Smooth muscle cell (in vitro differentiated cells): ENCODE data around the gene DNASE1L1. TPM values are rescaled to one million over a fixed set of nuclear protein-coding genes. Genes with fewer than 3 reads are reported as not detected.

Experiments
- DNase-seq: peaks from one replicate; lab custom pipeline; 2025; ENCODE audit not compliant: unreplicated experiment; lab: John Stamatoyannopoulos, UW
- H2AFZ ChIP-seq: fragments of 200-600 bp; sonication (generic); 2 replicates; pipeline ENCODE4 v1.6.0; 2016; ENCODE audit warnings: antibody characterized with exemption, low read depth, mild to moderate bottlenecking
- H3F3A ChIP-seq: fragments of 200-600 bp; sonication (generic); 2 replicates; pipeline ENCODE4 v1.6.0; 2017; ENCODE audit warnings: antibody characterized with exemption, low read depth
- H3K27ac ChIP-seq: fragments of 200-600 bp; sonication (generic); 2 replicates; pipeline ENCODE4 v1.5.1; 2016; ENCODE audit warnings: low read depth, mild to moderate bottlenecking
- H3K27me3 ChIP-seq: fragments of 200-600 bp; sonication (generic); 2 replicates; pipeline ENCODE4 v1.6.1; 2016; ENCODE audit warnings: low read depth, mild to moderate bottlenecking
- H3K36me3 ChIP-seq: fragments of 200-600 bp; sonication (generic); 2 replicates; pipeline ENCODE4 v1.5.1; 2016; ENCODE audit warnings: low read depth
- H3K4me1 ChIP-seq: fragments of 200-600 bp; sonication (generic); 2 replicates; pipeline ENCODE4 v1.5.1; 2016; ENCODE audit warnings: low read depth
- H3K4me2 ChIP-seq: fragments of 200-600 bp; sonication (generic); 2 replicates; pipeline ENCODE4 v1.6.0; 2016; ENCODE audit warnings: mild to moderate bottlenecking
- H3K4me3 ChIP-seq: fragments of 200-600 bp; sonication (generic); 2 replicates; pipeline ENCODE4 v1.5.1; 2016; ENCODE audit warnings: mild to moderate bottlenecking
- H3K79me2 ChIP-seq: fragments of 200-600 bp; sonication (generic); 2 replicates; pipeline ENCODE4 v1.6.0; 2016; ENCODE audit warnings: low read depth, mild to moderate bottlenecking
- H3K9ac ChIP-seq: fragments of 200-600 bp; sonication (generic); 2 replicates; pipeline ENCODE4 v1.6.0; 2016; ENCODE audit warnings: low read depth
- H3K9me3 ChIP-seq: fragments of 200-600 bp; sonication (generic); replicated peaks from 2 replicates; pipeline ENCODE4 v1.5.1; 2016; ENCODE audit warnings: low read depth
- H4K20me1 ChIP-seq: fragments of 200-600 bp; sonication (generic); 2 replicates; pipeline ENCODE4 v1.6.0; 2016; ENCODE audit warnings: low read depth
- WGBS: methylation state at CpG from one replicate; pipeline ENCODE4 v1.1.7; 2016; ENCODE audit warnings: low lambda C conversion rate; 5-methylcytosine and 5-hydroxymethylcytosine counted together
- polyA plus RNA-seq: library from polyadenylated mRNA; unstranded; fragments of >200 nt; fragmentation: Nextera tagmentation; extraction: Ambion mirVana; gene quantifications from 2 replicates; pipeline ENCODE4 v1.2.1, GENCODE V29; 2016
- total RNA-seq: library from RNA; depleted of rRNA; stranded (reverse); fragments of >200 nt; gene quantifications from 2 replicates; pipeline ENCODE4 v1.2.3, GENCODE V29; 2014
- TF ChIP-seq, protein P1 (sequence below): fragments of 200-600 bp; sonication (generic); IDR thresholded peaks from 2 replicates; pipeline ENCODE4 v1.5.1; 2017; ENCODE audit warnings: borderline replicate concordance, mild to moderate bottlenecking, antibody characterized with exemption; ENCODE audit not compliant: insufficient read depth, poor library complexity, severe bottlenecking

Gene DNASE1L1
- total RNA-seq, result 33.6 and 40.4 TPM in 2 replicates
- 23.0 and 30.0 TPM in 2 replicates for polyA plus RNA-seq

DNA sequence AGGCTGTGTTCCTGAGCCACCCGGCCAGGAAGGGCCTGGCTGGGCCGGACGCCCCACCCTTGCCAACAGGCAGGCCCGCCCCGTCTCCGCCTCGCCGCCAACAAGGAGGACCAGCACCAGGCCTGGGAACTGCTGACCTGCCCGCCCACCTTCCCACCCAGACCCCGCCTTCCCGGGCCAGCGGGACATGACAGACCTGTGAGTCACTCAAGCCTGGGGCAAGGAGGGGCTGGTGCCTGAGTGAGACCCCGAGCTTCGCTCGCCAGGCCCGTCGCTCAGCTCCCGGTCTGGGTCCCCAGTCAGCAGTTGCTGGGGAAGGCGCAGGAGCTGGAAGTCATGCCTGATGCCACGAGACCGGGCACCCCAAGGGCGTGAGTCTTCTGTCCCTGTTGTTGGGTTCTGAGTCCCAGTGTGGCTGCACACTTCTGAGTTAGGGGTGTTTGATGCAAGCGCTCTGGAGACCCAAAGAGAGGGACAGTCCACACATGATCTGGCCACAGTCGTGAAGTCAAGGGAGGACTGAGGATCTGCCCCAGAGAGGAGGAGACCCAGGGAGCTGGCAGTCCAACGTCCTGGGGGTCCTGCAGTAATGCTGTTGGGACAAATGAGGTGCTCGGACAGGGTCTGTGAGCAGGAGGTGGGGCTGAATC, at the start of gene DNASE1L1:
DNASE1L1 (minus strand) TSS at position 33 of the 650 bp plus-strand sequence. CDS start 3,686 bp downstream, outside the sequence.
- Histone ChIP-seq H3F3A (no peaks in the 10 kb centered on the region), H4K20me1 (no peaks in the 10 kb centered on the region), H3K9ac (peak within 1 kb of the TSS; percentile 71), H3K27me3 (no peaks in the 10 kb centered on the region), H3K27ac (peak within 1 kb of the TSS; percentile 77), H3K4me1 (no peaks in the 10 kb centered on the region), H2AFZ (no peak within 1 kb of the TSS), H3K4me2 (peak within 1 kb of the TSS; percentile 88), H3K4me3 (peak within 1 kb of the TSS; percentile 53), H3K9me3 (no peaks in the 10 kb centered on the region), H3K79me2 (peaks cover 11% of the 10 kb centered on the region), H3K36me3 (no peaks in the 10 kb centered on the region)
- WGBS, result 48% methylated on average over 26 of the region's 26 CpGs
- TF ChIP-seq, protein P1, sequence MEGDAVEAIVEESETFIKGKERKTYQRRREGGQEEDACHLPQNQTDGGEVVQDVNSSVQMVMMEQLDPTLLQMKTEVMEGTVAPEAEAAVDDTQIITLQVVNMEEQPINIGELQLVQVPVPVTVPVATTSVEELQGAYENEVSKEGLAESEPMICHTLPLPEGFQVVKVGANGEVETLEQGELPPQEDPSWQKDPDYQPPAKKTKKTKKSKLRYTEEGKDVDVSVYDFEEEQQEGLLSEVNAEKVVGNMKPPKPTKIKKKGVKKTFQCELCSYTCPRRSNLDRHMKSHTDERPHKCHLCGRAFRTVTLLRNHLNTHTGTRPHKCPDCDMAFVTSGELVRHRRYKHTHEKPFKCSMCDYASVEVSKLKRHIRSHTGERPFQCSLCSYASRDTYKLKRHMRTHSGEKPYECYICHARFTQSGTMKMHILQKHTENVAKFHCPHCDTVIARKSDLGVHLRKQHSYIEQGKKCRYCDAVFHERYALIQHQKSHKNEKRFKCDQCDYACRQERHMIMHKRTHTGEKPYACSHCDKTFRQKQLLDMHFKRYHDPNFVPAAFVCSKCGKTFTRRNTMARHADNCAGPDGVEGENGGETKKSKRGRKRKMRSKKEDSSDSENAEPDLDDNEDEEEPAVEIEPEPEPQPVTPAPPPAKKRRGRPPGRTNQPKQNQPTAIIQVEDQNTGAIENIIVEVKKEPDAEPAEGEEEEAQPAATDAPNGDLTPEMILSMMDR, result no peak
- peak; percentile 59 for DNase-seq

GRCh38 chrX:154458116-154458953, 49.3 kb upstream of the DNASE1L1 start, which contains the start of gene PLXNA3:
Gene PLXNA3 (plus strand): TSS chrX:154458281. CDS start chrX:154460184, 1,903 bp downstream.
- TF ChIP-seq, protein P1, result no peak
- H3K79me2 ChIP-seq, result peaks cover 37% of the 10 kb centered on the region
- DNase-seq, result no peak
- H3K27ac ChIP-seq, result no peak within 1 kb of the TSS
- no peaks in the 10 kb centered on the region for H3K36me3 ChIP-seq
- peaks cover 40% of the 10 kb centered on the region for H4K20me1 ChIP-seq
- no peaks in the 10 kb centered on the region for H3K9me3 ChIP-seq
- peak within 1 kb of the TSS; percentile 88 for H3K4me2 ChIP-seq
- H3K9ac ChIP-seq, result peak within 1 kb of the TSS; percentile 60
- peak within 1 kb of the TSS; percentile 64 for H3K4me3 ChIP-seq
- H3K27me3 ChIP-seq, result no peaks in the 10 kb centered on the region
- peaks cover 6% of the 10 kb centered on the region for H3K4me1 ChIP-seq
- no peak within 1 kb of the TSS for H2AFZ ChIP-seq
- no peaks in the 10 kb centered on the region for H3F3A ChIP-seq
- WGBS, result 64% methylated on average over 19 of the region's 88 CpGs

DNA sequence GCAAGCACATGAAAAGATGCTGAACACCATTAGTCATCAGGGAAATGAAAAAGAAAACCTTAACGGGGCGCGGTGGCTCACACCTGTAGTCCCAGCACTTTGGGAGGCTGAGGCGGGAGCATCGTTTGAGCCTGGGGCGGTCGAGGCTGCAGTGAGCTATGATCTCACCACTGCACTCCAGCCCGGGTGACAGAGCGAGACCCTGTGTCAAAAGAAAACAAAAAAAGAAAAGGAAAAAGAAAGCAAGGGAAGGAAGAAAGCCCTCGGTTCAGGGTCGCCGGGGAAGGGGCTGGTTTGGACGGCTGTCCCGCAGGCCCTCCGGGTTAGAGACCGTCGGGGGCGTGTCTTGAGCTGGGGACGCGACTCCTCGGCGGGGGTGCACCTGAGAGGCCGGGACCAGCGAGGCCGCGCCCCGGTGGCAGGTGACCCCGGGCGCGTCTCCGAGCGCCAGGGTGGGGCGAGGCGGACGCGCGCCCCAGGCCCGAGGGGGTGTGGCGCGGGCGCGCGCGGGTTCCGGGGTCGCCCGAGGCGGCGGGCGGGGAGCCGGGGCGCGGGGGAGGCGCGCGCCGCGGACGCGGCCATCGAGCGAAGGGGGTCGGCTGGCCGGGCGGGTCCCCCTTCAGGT, 48.5 kb upstream of the DNASE1L1 start:
- 52% methylated on average over 22 of the region's 65 CpGs for WGBS
- Histone ChIP-seq H3K4me1 (peaks cover 6% of the 10 kb centered on the region), H2AFZ (no peak overlapping the region), H3F3A (no peaks in the 10 kb centered on the region), H3K4me3 (peak overlapping the region; percentile 64), H3K36me3 (no peaks in the 10 kb centered on the region), H3K79me2 (peaks cover 37% of the 10 kb centered on the region), H4K20me1 (peaks cover 34% of the 10 kb centered on the region), H3K27me3 (no peaks in the 10 kb centered on the region), H3K9me3 (no peaks in the 10 kb centered on the region), H3K9ac (no peak overlapping the region), H3K27ac (no peak overlapping the region), H3K4me2 (peak overlapping the region; percentile 81)
- no peak for DNase-seq
- TF ChIP-seq, protein P1, result no peak
